KMS-11 (cell line): ENCODE data around the gene CIP2A.

ENCODE experiments used
- H2AFZ ChIP-seq: fragments of 200-600 bp; sonication (generic); 2 replicates; pipeline ENCODE4 v1.6.1; 2016; ENCODE audit warnings: antibody characterized with exemption, mixed run types, low read depth
- H3K27ac ChIP-seq: fragments of 200-600 bp; sonication (generic); 2 replicates; pipeline ENCODE4 v1.6.1; 2016; ENCODE audit warnings: mild to moderate bottlenecking, mixed run types
- H3K27me3 ChIP-seq: fragments of 200-600 bp; sonication (generic); 2 replicates; pipeline ENCODE4 v1.6.1; 2017; ENCODE audit warnings: mild to moderate bottlenecking, low read depth, mixed run types, moderate library complexity; ENCODE audit not compliant: insufficient read depth
- H3K36me3 ChIP-seq: fragments of 200-600 bp; sonication (generic); 2 replicates; pipeline ENCODE4 v1.6.1; 2017; ENCODE audit warnings: mild to moderate bottlenecking, mixed run types; ENCODE audit not compliant: insufficient read depth
- H3K4me1 ChIP-seq: fragments of 200-600 bp; sonication (generic); 2 replicates; pipeline ENCODE4 v1.6.1; 2016; ENCODE audit warnings: mild to moderate bottlenecking, low read depth, mixed run types; ENCODE audit not compliant: poor library complexity, severe bottlenecking
- H3K4me2 ChIP-seq: fragments of 200-600 bp; sonication (generic); 2 replicates; pipeline ENCODE4 v1.7.0; 2016; ENCODE audit warnings: mild to moderate bottlenecking, mixed run types
- H3K4me3 ChIP-seq: fragments of 200-600 bp; sonication (generic); IDR thresholded peaks from 2 replicates; pipeline ENCODE4 v1.6.1; 2017; ENCODE audit warnings: low read depth, low read length, mixed read lengths; ENCODE audit not compliant: insufficient read depth
- H3K79me2 ChIP-seq: fragments of 200-600 bp; sonication (generic); 2 replicates; pipeline ENCODE4 v1.6.1; 2016; ENCODE audit warnings: low read depth, mixed run types; ENCODE audit not compliant: insufficient read depth
- H3K9ac ChIP-seq: fragments of 200-600 bp; sonication (generic); 2 replicates; pipeline ENCODE4 v1.6.1; 2016; ENCODE audit warnings: mild to moderate bottlenecking, mixed run types
- H4K20me1 ChIP-seq: fragments of 200-600 bp; sonication (generic); 2 replicates; pipeline ENCODE4 v1.6.1; 2016; ENCODE audit warnings: mild to moderate bottlenecking, mixed run types; ENCODE audit not compliant: insufficient read depth
- TF ChIP-seq, protein P1 (sequence below): fragments of 200-600 bp; sonication (generic); conservative IDR thresholded peaks from 2 replicates; pipeline ENCODE4 v1.6.1; 2017; ENCODE audit warnings: low read depth, mild to moderate bottlenecking, antibody characterized with exemption, low read length, moderate library complexity, mixed read lengths

The CIP2A gene

DNA sequence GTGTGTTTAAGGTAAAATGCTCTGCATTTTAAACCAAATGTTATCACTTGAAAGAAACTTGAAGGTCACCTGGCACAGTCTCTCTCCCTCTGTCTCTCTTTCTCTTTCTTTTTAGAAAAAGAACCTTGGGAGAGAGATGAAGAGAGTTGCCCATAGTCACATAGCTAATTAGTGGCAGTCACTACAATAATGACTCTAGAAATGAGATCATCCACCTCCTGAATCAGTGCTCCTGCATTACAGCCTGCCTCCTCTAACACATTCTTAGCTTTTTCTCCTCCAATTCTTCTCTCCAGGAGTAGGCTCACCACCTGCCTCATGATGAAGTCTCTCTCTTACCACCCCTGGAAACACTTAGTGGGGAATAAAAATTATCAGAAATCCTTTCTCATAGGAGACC is 81.3 kb downstream of the CIP2A start:
- Histone ChIP-seq H3K4me1 (no peaks in the 10 kb centered on the region), H4K20me1 (no peaks in the 10 kb centered on the region), H3K4me3 (no peak overlapping the region), H3K79me2 (no peaks in the 10 kb centered on the region), H3K9ac (no peak overlapping the region), H3K36me3 (no peaks in the 10 kb centered on the region), H3K4me2 (no peak overlapping the region), H3K27me3 (no peaks in the 10 kb centered on the region), H2AFZ (no peak overlapping the region), H3K27ac (no peak overlapping the region)
- TF ChIP-seq, protein P1, sequence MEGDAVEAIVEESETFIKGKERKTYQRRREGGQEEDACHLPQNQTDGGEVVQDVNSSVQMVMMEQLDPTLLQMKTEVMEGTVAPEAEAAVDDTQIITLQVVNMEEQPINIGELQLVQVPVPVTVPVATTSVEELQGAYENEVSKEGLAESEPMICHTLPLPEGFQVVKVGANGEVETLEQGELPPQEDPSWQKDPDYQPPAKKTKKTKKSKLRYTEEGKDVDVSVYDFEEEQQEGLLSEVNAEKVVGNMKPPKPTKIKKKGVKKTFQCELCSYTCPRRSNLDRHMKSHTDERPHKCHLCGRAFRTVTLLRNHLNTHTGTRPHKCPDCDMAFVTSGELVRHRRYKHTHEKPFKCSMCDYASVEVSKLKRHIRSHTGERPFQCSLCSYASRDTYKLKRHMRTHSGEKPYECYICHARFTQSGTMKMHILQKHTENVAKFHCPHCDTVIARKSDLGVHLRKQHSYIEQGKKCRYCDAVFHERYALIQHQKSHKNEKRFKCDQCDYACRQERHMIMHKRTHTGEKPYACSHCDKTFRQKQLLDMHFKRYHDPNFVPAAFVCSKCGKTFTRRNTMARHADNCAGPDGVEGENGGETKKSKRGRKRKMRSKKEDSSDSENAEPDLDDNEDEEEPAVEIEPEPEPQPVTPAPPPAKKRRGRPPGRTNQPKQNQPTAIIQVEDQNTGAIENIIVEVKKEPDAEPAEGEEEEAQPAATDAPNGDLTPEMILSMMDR: no peak

DNA sequence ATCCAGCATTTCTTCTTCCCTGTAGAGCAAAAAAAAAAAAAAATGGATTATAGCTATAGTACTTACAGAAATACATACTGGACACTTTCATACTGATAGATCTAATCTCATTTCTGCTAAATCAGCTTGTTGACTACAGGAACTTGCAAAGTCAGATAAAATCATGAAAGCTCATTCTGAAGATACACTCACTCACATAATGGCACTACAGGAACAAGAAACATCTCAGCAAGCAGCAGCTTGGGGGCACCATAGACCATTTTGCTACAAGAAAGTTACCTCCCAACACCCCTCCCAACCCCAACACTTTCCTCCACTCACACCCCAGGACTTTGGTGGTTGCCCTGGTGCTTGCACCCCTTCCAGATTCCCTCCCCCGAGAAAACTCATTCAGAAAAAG is 83.4 kb downstream of the CIP2A start:
- H4K20me1 ChIP-seq: no peaks in the 10 kb centered on the region
- H2AFZ ChIP-seq: no peak overlapping the region
- H3K9ac ChIP-seq: no peak overlapping the region
- H3K36me3 ChIP-seq: no peaks in the 10 kb centered on the region
- no peaks in the 10 kb centered on the region for H3K79me2 ChIP-seq
- no peak overlapping the region for H3K27ac ChIP-seq
- no peak overlapping the region for H3K4me3 ChIP-seq
- TF ChIP-seq, protein P1: no peak
- no peaks in the 10 kb centered on the region for H3K27me3 ChIP-seq
- no peak overlapping the region for H3K4me2 ChIP-seq
- no peaks in the 10 kb centered on the region for H3K4me1 ChIP-seq

DNA sequence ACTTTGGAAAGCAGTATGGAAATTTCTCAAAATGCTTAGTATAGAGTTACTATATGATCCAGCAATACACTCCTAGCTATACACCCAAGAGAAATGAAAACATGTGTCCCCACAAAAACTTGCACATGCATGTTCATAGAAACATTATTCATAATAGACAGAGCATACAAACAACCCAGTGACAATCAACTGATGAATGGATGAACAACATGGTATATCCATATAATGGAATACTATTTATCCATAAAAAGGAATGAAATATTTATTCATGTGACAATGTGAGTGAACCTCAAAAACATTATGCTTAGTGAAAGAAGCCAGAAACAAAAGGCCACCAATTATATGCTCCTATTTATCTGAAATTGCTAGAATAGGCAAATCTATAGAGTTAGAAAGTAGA is 85.5 kb downstream of the CIP2A start:
- Histone ChIP-seq H4K20me1 (no peaks in the 10 kb centered on the region), H3K9ac (no peak overlapping the region), H3K79me2 (no peaks in the 10 kb centered on the region), H3K4me3 (no peak overlapping the region), H2AFZ (no peak overlapping the region), H3K27ac (no peak overlapping the region), H3K4me2 (no peak overlapping the region), H3K36me3 (no peaks in the 10 kb centered on the region), H3K27me3 (no peaks in the 10 kb centered on the region), H3K4me1 (no peaks in the 10 kb centered on the region)
- TF ChIP-seq, protein P1: no peak

DNA sequence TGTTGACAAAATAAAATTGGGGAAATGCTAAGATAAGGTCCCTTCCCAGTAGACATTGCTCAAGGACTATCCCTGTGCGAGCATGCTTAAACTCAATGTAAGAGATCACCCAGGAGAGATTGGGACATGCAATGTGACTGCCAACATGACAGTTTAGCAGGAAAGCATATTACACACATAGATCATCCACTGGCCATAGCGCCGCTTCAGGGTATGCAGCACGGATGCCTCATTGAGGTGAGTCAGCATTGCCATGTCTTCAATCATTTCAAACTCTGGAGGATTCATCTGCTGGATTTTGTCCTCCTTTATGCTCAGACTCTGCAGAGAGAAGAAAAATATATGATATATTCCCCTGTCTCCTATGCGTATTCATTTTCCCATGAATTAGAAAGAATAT is 87.7 kb downstream of the CIP2A start:
- H3K9ac ChIP-seq: no peak overlapping the region
- H3K4me2 ChIP-seq: no peak overlapping the region
- no peaks in the 10 kb centered on the region for H3K27me3 ChIP-seq
- H3K4me3 ChIP-seq: no peak overlapping the region
- H4K20me1 ChIP-seq: no peaks in the 10 kb centered on the region
- no peaks in the 10 kb centered on the region for H3K4me1 ChIP-seq
- TF ChIP-seq, protein P1: no peak
- H3K27ac ChIP-seq: no peak overlapping the region
- H3K79me2 ChIP-seq: no peaks in the 10 kb centered on the region
- no peak overlapping the region for H2AFZ ChIP-seq
- H3K36me3 ChIP-seq: no peaks in the 10 kb centered on the region

DNA sequence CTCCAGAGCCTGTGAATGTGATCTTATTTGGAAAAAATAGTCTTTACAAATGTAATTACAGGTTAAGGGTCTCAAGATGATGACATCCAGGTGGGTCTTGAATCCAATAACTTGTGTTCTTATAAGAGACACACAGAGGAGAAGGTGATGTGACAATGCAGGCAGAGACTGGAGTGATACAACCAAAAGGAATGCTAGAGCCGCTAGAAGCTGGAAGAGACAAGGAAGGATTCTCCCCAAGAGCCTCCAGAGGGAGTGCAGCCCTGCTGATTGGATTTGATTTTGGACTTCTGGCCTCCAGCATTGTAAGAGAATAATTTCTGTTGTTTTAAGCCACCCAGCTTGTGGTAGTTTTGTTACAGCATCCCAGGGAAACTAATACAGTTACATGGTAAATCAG is 88.5 kb downstream of the CIP2A start:
- H3K9ac ChIP-seq: no peak overlapping the region
- H3K36me3 ChIP-seq: no peaks in the 10 kb centered on the region
- H3K27ac ChIP-seq: no peak overlapping the region
- H3K27me3 ChIP-seq: no peaks in the 10 kb centered on the region
- no peak overlapping the region for H2AFZ ChIP-seq
- H3K4me3 ChIP-seq: no peak overlapping the region
- no peaks in the 10 kb centered on the region for H3K4me1 ChIP-seq
- H3K79me2 ChIP-seq: no peaks in the 10 kb centered on the region
- TF ChIP-seq, protein P1: no peak
- no peaks in the 10 kb centered on the region for H4K20me1 ChIP-seq
- H3K4me2 ChIP-seq: no peak overlapping the region
